WTC11 (cell line): Measurements from ENCODE around the gene KSR1. TPM values are rescaled to one million over a fixed set of nuclear protein-coding genes. Genes with fewer than 3 reads are reported as not detected.

Experiments
- ATAC-seq: fragments of 200-7000 bp; cut with Tn5 transposase; 2 replicates; pipeline ENCODE4 v1.10.0; 2021; ENCODE audit warnings: mild to moderate bottlenecking, moderate library complexity
- CTCF ChIA-PET: fragments of 300-600 bp; sonication (Branson Sonifier 250); formaldehyde crosslinking; loops from one replicate; lab custom pipeline; 2021; ENCODE audit warnings: antibody characterized with exemption; lab: Charles Lee
- POLR2A ChIA-PET: fragments of 350-600 bp; sonication (Branson Sonifier 250); formaldehyde crosslinking; loops from one replicate; lab custom pipeline; 2021; ENCODE audit warnings: antibody characterized with exemption; lab: Charles Lee
- DNase-seq: peaks from one replicate; pipeline ENCODE4 v3.0.0; 2021; ENCODE audit warnings: low spot score
- H3K27ac Mint-ChIP-seq: 2 replicates; pipeline ENCODE4 v1.8.0; 2021; ENCODE audit warnings: mixed read lengths
- H3K27me3 Mint-ChIP-seq: 2 replicates; pipeline ENCODE4 v1.8.0; 2021; ENCODE audit warnings: low read depth, mild to moderate bottlenecking, moderate library complexity, mixed read lengths
- H3K36me3 Mint-ChIP-seq: 2 replicates; pipeline ENCODE4 v1.8.0; 2021; ENCODE audit warnings: mixed read lengths
- H3K4me1 Mint-ChIP-seq: 2 replicates; pipeline ENCODE4 v1.8.0; 2022; ENCODE audit warnings: mixed read lengths
- H3K4me3 Mint-ChIP-seq: 2 replicates; pipeline ENCODE4 v1.8.0; 2021; ENCODE audit warnings: mild to moderate bottlenecking, moderate library complexity, mixed read lengths
- H3K9me3 Mint-ChIP-seq: 2 replicates; pipeline ENCODE4 v1.8.0; 2021; ENCODE audit warnings: mixed read lengths
- ELF4 ChIP-seq: sonication (generic); formaldehyde crosslinking; IDR thresholded peaks from 2 replicates; pipeline ENCODE4 v1.8.1; 2022; ENCODE audit warnings: low read depth, mild to moderate bottlenecking, moderate library complexity, missing genetic modification reagents
- EMX1 ChIP-seq: fragments of 250-450 bp; sonication (Bioruptor Pico); IDR thresholded peaks from 2 replicates; pipeline ENCODE4 v1.8.0; 2021; ENCODE audit warnings: mild to moderate bottlenecking
- ETV6 ChIP-seq: sonication (generic); formaldehyde crosslinking; IDR thresholded peaks from 2 replicates; pipeline ENCODE4 v1.8.1; 2022; ENCODE audit warnings: mild to moderate bottlenecking, missing genetic modification reagents
- FOXJ3 ChIP-seq: sonication (generic); formaldehyde crosslinking; IDR thresholded peaks from 2 replicates; pipeline ENCODE4 v1.9.0; 2021; ENCODE audit warnings: missing genetic modification reagents, mild to moderate bottlenecking, borderline replicate concordance
- JAZF1 ChIP-seq: fragments of 250-450 bp; sonication (Bioruptor Pico); IDR thresholded peaks from 2 replicates; pipeline ENCODE4 v1.9.0; 2021; ENCODE audit warnings: moderate library complexity, mild to moderate bottlenecking, inconsistent platforms
- MXD4 ChIP-seq: fragments of 250-450 bp; sonication (Bioruptor Pico); IDR thresholded peaks from 2 replicates; pipeline ENCODE4 v1.8.0; 2021; ENCODE audit warnings: mild to moderate bottlenecking, moderate library complexity, borderline replicate concordance
- NFATC4 ChIP-seq: fragments of 250-450 bp; sonication (Bioruptor Pico); IDR thresholded peaks from 2 replicates; pipeline ENCODE4 v1.9.0; 2021; ENCODE audit warnings: mild to moderate bottlenecking
- NFE2L1 ChIP-seq: sonication (generic); formaldehyde crosslinking; IDR thresholded peaks from 2 replicates; pipeline ENCODE4 v1.8.1; 2023; ENCODE audit warnings: missing genetic modification reagents
- NFYB ChIP-seq: sonication (generic); formaldehyde crosslinking; conservative IDR thresholded peaks from 2 replicates; pipeline ENCODE4 v1.8.0; 2022; ENCODE audit warnings: low read depth, missing genetic modification reagents
- NR2C2 ChIP-seq: sonication (generic); formaldehyde crosslinking; IDR thresholded peaks from 2 replicates; pipeline ENCODE4 v1.8.0; 2022; ENCODE audit warnings: mild to moderate bottlenecking, missing genetic modification reagents
- NR3C1 ChIP-seq: sonication (generic); formaldehyde crosslinking; conservative IDR thresholded peaks from 2 replicates; pipeline ENCODE4 v1.8.1; 2023; ENCODE audit warnings: low read depth, mild to moderate bottlenecking, missing genetic modification reagents
- OVOL2 ChIP-seq: fragments of 250-450 bp; sonication (Bioruptor Pico); IDR thresholded peaks from 2 replicates; pipeline ENCODE4 v1.9.0; 2021; ENCODE audit warnings: mild to moderate bottlenecking, borderline replicate concordance
- SOX15 ChIP-seq: fragments of 250-450 bp; sonication (Bioruptor Pico); IDR thresholded peaks from 2 replicates; pipeline ENCODE4 v1.9.0; 2021; ENCODE audit warnings: mild to moderate bottlenecking
- SP1 ChIP-seq: sonication (generic); formaldehyde crosslinking; conservative IDR thresholded peaks from 2 replicates; pipeline ENCODE4 v1.8.1; 2022; ENCODE audit warnings: missing genetic modification reagents
- TEAD1 ChIP-seq: sonication (generic); formaldehyde crosslinking; IDR thresholded peaks from 2 replicates; pipeline ENCODE4 v1.8.0; 2022; ENCODE audit warnings: mild to moderate bottlenecking, missing genetic modification reagents
- TEAD4 ChIP-seq: sonication (generic); formaldehyde crosslinking; IDR thresholded peaks from 2 replicates; pipeline ENCODE4 v1.8.0; 2022; ENCODE audit warnings: mild to moderate bottlenecking, missing genetic modification reagents
- ZNF121 ChIP-seq: sonication (generic); formaldehyde crosslinking; IDR thresholded peaks from 2 replicates; pipeline ENCODE4 v1.8.0; 2023; ENCODE audit warnings: missing genetic modification reagents
- ZNF219 ChIP-seq: sonication (generic); formaldehyde crosslinking; IDR thresholded peaks from 2 replicates; pipeline ENCODE4 v1.8.0; 2023; ENCODE audit warnings: missing genetic modification reagents, mild to moderate bottlenecking, borderline replicate concordance
- ZNF416 ChIP-seq: fragments of 250-450 bp; sonication (Bioruptor Pico); IDR thresholded peaks from 2 replicates; pipeline ENCODE4 v1.9.0; 2021; ENCODE audit warnings: mild to moderate bottlenecking, inconsistent platforms
- ZNF671 ChIP-seq: fragments of 250-450 bp; sonication (Bioruptor Pico); IDR thresholded peaks from 2 replicates; pipeline ENCODE4 v1.8.0; 2021; ENCODE audit warnings: mild to moderate bottlenecking
- total RNA-seq: library from RNA; stranded (reverse); gene quantifications from 3 replicates; pipeline ENCODE4 v1.2.3, GENCODE V29; 2021
- TF ChIP-seq, protein P1 (sequence below): sonication (generic); formaldehyde crosslinking; IDR thresholded peaks from 2 replicates; pipeline ENCODE4 v1.8.0; 2022; ENCODE audit warnings: missing genetic modification reagents
- TF ChIP-seq, protein P2 (sequence below): sonication (generic); formaldehyde crosslinking; IDR thresholded peaks from 2 replicates; pipeline ENCODE4 v1.8.1; 2023; ENCODE audit warnings: mild to moderate bottlenecking, missing genetic modification reagents, moderate library complexity
- TF ChIP-seq, protein P3 (sequence below): sonication (generic); formaldehyde crosslinking; IDR thresholded peaks from 2 replicates; pipeline ENCODE4 v1.8.1; 2022; ENCODE audit warnings: mild to moderate bottlenecking, missing genetic modification reagents, moderate library complexity, borderline replicate concordance
- TF ChIP-seq, protein P4 (sequence below): sonication (generic); formaldehyde crosslinking; IDR thresholded peaks from 2 replicates; pipeline ENCODE4 v1.8.0; 2022; ENCODE audit warnings: mild to moderate bottlenecking, missing genetic modification reagents
- TF ChIP-seq, protein P5 (sequence below): sonication (generic); formaldehyde crosslinking; IDR thresholded peaks from 2 replicates; pipeline ENCODE4 v1.8.1; 2023; ENCODE audit warnings: mild to moderate bottlenecking, missing genetic modification reagents, borderline replicate concordance

KSR1 gene
- total RNA-seq, 1 experiment from 2014 or later = 45.5 TPM

DNA sequence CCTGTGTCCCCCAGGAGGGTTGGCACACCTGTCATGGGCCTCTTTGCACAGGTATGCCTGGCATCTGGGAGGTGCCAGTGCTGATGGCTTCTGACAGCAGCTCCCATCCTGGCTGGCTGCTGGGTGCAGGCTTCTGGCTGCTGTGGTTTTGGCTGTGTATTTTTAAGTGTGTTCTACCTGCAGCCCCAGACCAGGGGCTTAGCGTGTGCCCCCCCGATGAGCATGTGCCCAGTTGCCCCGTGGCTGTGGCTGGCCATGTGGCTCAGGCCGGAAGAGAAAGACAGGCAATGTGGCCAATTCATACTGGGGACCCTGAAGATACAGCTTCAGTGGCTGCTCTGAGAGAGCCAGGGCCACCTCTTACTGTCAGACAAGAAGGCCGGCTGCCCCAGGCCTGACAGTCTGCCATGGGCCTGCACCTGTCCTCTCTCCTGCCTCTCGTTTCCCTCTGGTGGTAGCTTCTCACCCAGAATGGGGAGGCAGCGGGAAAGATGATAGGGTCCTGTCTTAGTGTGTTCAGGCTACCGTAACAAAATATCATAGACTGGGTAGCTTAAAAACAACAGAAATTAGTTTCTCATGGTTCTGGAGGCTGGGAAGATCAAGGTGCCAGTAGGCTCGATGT, 137.1 kb downstream of the KSR1 start:
- no peaks in the 10 kb centered on the region; the same call in 1 of the 2 replicates for H3K36me3 Mint-ChIP-seq
- H3K4me3 Mint-ChIP-seq = no peak overlapping the region
- ATAC-seq = no peak
- no peaks in the 10 kb centered on the region for H3K27me3 Mint-ChIP-seq
- no peak for DNase-seq
- H3K9me3 Mint-ChIP-seq = no peaks in the 10 kb centered on the region
- TF ChIP-seq ZNF416 (CRISPR knock-in tag) (no peak), NFE2L1 (CRISPR knock-in tag) (no peak), ELF4 (CRISPR knock-in tag) (no peak), EMX1 (CRISPR knock-in tag) (no peak), MXD4 (no peak), FOXJ3 (CRISPR knock-in tag) (no peak), NR2C2 (CRISPR knock-in tag) (no peak), ZNF671 (CRISPR knock-in tag) (no peak), TEAD4 (CRISPR knock-in tag) (no peak), NFATC4 (no peak)
- TF ChIP-seq, protein P1, sequence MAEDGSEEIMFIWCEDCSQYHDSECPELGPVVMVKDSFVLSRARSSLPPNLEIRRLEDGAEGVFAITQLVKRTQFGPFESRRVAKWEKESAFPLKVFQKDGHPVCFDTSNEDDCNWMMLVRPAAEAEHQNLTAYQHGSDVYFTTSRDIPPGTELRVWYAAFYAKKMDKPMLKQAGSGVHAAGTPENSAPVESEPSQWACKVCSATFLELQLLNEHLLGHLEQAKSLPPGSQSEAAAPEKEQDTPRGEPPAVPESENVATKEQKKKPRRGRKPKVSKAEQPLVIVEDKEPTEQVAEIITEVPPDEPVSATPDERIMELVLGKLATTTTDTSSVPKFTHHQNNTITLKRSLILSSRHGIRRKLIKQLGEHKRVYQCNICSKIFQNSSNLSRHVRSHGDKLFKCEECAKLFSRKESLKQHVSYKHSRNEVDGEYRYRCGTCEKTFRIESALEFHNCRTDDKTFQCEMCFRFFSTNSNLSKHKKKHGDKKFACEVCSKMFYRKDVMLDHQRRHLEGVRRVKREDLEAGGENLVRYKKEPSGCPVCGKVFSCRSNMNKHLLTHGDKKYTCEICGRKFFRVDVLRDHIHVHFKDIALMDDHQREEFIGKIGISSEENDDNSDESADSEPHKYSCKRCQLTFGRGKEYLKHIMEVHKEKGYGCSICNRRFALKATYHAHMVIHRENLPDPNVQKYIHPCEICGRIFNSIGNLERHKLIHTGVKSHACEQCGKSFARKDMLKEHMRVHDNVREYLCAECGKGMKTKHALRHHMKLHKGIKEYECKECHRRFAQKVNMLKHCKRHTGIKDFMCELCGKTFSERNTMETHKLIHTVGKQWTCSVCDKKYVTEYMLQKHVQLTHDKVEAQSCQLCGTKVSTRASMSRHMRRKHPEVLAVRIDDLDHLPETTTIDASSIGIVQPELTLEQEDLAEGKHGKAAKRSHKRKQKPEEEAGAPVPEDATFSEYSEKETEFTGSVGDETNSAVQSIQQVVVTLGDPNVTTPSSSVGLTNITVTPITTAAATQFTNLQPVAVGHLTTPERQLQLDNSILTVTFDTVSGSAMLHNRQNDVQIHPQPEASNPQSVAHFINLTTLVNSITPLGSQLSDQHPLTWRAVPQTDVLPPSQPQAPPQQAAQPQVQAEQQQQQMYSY (CRISPR knock-in tag) = no peak
- TF ChIP-seq, protein P2, sequence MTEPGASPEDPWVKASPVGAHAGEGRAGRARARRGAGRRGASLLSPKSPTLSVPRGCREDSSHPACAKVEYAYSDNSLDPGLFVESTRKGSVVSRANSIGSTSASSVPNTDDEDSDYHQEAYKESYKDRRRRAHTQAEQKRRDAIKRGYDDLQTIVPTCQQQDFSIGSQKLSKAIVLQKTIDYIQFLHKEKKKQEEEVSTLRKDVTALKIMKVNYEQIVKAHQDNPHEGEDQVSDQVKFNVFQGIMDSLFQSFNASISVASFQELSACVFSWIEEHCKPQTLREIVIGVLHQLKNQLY (CRISPR knock-in tag) = no peak
- TF ChIP-seq, protein P3, sequence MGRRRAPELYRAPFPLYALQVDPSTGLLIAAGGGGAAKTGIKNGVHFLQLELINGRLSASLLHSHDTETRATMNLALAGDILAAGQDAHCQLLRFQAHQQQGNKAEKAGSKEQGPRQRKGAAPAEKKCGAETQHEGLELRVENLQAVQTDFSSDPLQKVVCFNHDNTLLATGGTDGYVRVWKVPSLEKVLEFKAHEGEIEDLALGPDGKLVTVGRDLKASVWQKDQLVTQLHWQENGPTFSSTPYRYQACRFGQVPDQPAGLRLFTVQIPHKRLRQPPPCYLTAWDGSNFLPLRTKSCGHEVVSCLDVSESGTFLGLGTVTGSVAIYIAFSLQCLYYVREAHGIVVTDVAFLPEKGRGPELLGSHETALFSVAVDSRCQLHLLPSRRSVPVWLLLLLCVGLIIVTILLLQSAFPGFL (CRISPR knock-in tag) = no peak
- peaks cover 14% of the 10 kb centered on the region for H3K4me1 Mint-ChIP-seq
- ChIA-PET CTCF (interaction anchor here (0.6 to 3.7 kb wide), 4 partner anchors 10 to 137 kb away, joined by 3 to 15 read pairs (median 7); partner anchors contain the start of gene KSR1), POLR2A (no interaction called here)
- no peak overlapping the region for H3K27ac Mint-ChIP-seq

DNA sequence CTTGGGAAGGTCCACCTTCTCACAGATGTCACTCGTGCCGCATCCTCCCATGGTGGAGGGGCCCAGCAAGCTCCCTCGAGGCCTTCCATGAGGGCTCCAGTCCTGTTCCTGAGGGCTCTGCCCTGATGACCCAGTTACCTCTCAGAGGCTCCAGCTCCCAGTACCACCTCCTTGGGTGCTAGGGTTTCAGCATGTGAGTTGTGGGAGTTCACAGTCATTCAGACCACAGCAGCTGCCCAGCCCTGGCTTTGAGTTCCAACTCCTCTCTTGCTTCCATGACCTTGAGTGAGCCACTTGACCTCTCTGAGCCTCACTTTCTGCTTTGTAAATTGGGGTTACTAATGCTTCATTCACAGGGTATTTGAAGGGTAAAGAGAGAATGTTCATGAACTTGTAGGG, 137.6 kb downstream of the KSR1 start:
- Mint-ChIP-seq H3K27ac (no peak overlapping the region), H3K27me3 (no peaks in the 10 kb centered on the region), H3K36me3 (no peaks in the 10 kb centered on the region; the same call in 1 of the 2 replicates), H3K9me3 (no peaks in the 10 kb centered on the region), H3K4me1 (peaks cover 14% of the 10 kb centered on the region), H3K4me3 (no peak overlapping the region)
- DNase-seq = no peak
- ChIA-PET CTCF (interaction anchor here (0.6 to 3.7 kb wide), 5 partner anchors 9 to 138 kb away, joined by 3 to 15 read pairs (median 4); partner anchors contain the start of gene KSR1), POLR2A (no interaction called here)
- no peak for ATAC-seq
- TF ChIP-seq ETV6 (CRISPR knock-in tag) (no peak), NFYB (no peak), ELF4 (CRISPR knock-in tag) (no peak), ZNF121 (CRISPR knock-in tag) (no peak)
- TF ChIP-seq, protein P4, sequence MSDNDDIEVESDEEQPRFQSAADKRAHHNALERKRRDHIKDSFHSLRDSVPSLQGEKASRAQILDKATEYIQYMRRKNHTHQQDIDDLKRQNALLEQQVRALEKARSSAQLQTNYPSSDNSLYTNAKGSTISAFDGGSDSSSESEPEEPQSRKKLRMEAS (CRISPR knock-in tag) = no peak
- TF ChIP-seq, all 79 proteins: peak for 0

DNA sequence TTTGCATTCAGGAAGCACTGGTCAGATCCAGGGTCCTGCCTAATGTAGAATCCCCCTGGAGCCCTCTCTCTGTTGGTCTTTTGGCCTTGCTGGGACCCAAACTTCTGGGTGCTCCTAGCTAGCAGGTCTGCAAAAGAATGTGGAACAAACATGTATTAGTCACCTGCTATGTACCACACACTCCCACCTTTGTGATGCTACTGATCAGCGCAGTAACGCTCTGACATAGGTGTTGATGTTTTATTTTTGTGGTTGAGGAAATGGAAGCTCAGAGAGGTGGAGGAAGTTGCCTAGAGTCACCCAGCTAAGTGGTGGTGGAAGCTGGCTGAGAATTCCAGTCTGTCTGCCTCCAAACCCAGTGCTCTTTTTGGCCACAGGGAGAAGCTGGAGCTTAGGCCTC, 139.0 kb downstream of the KSR1 start:
- Mint-ChIP-seq H3K27me3 (no peaks in the 10 kb centered on the region), H3K4me1 (peaks cover 12% of the 10 kb centered on the region), H3K36me3 (no peaks in the 10 kb centered on the region; the same call in 1 of the 2 replicates), H3K4me3 (no peak overlapping the region), H3K27ac (no peak overlapping the region), H3K9me3 (no peaks in the 10 kb centered on the region)
- ChIA-PET CTCF (interaction anchor here (1.1 to 3.2 kb wide), 3 partner anchors 18 to 262 kb away, joined by 3 to 12 read pairs (median 3); partner anchors contain the start of gene KSR1), POLR2A (no interaction called here)
- ATAC-seq (no peak), DNase-seq (no peak)
- TF ChIP-seq JAZF1 (CRISPR knock-in tag) (no peak), ETV6 (CRISPR knock-in tag) (no peak), TEAD1 (CRISPR knock-in tag) (no peak), SOX15 (CRISPR knock-in tag) (no peak), ZNF219 (CRISPR knock-in tag) (no peak), SP1 (CRISPR knock-in tag) (no peak), OVOL2 (CRISPR knock-in tag) (no peak), NR3C1 (CRISPR knock-in tag) (no peak)
- TF ChIP-seq, protein P5, sequence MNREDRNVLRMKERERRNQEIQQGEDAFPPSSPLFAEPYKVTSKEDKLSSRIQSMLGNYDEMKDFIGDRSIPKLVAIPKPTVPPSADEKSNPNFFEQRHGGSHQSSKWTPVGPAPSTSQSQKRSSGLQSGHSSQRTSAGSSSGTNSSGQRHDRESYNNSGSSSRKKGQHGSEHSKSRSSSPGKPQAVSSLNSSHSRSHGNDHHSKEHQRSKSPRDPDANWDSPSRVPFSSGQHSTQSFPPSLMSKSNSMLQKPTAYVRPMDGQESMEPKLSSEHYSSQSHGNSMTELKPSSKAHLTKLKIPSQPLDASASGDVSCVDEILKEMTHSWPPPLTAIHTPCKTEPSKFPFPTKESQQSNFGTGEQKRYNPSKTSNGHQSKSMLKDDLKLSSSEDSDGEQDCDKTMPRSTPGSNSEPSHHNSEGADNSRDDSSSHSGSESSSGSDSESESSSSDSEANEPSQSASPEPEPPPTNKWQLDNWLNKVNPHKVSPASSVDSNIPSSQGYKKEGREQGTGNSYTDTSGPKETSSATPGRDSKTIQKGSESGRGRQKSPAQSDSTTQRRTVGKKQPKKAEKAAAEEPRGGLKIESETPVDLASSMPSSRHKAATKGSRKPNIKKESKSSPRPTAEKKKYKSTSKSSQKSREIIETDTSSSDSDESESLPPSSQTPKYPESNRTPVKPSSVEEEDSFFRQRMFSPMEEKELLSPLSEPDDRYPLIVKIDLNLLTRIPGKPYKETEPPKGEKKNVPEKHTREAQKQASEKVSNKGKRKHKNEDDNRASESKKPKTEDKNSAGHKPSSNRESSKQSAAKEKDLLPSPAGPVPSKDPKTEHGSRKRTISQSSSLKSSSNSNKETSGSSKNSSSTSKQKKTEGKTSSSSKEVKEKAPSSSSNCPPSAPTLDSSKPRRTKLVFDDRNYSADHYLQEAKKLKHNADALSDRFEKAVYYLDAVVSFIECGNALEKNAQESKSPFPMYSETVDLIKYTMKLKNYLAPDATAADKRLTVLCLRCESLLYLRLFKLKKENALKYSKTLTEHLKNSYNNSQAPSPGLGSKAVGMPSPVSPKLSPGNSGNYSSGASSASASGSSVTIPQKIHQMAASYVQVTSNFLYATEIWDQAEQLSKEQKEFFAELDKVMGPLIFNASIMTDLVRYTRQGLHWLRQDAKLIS = no peak
